NCI-H2196 (cell line): ENCODE results near the gene ITGAE.

ENCODE experiments used
- DNase-seq: peaks from one replicate; lab custom pipeline; 2025; ENCODE audit not compliant: unreplicated experiment; lab: John Stamatoyannopoulos, UW

Gene ITGAE

GRCh38 chr17:3821101-3821500 lies 20.1 kb upstream of the ITGAE start:
- DNase-seq = no peak

- no peak for DNase-seq
Measured at GRCh38 chr17:3818786-3819185, 17.8 kb upstream of the ITGAE start.

- DNase-seq = no peak
Measured at GRCh38 chr17:3817851-3818605, 17.0 kb upstream of the ITGAE start.

GRCh38 chr17:3815925-3816324 lies 14.9 kb upstream of the ITGAE start:
- DNase-seq = no peak

- no peak for DNase-seq
Measured at GRCh38 chr17:3815122-3815521, 14.1 kb upstream of the ITGAE start.

- no peak for DNase-seq
Measured at GRCh38 chr17:3814361-3814760, 13.4 kb upstream of the ITGAE start.

GRCh38 chr17:3813171-3813570 lies 12.2 kb upstream of the ITGAE start:
- DNase-seq = no peak

- DNase-seq = no peak
Measured at GRCh38 chr17:3812771-3813170, 11.8 kb upstream of the ITGAE start.

- no peak for DNase-seq
Measured at GRCh38 chr17:3812284-3812683, 11.3 kb upstream of the ITGAE start.

- no peak for DNase-seq
Measured at GRCh38 chr17:3810019-3810418, 9.0 kb upstream of the ITGAE start.

- no peak for DNase-seq
Measured at GRCh38 chr17:3809135-3809534, 8.1 kb upstream of the ITGAE start.

- DNase-seq = no peak
Measured at GRCh38 chr17:3808701-3809100, 7.7 kb upstream of the ITGAE start.

- DNase-seq = no peak
Measured at GRCh38 chr17:3805581-3805980, 4.6 kb upstream of the ITGAE start.

GRCh38 chr17:3804503-3804931 lies 3.5 kb upstream of the ITGAE start:
- no peak for DNase-seq

GRCh38 chr17:3803308-3803640 lies 2.3 kb upstream of the ITGAE start:
- DNase-seq = no peak

- DNase-seq = no peak
Measured at GRCh38 chr17:3802461-3803307, 1.7 kb upstream of the ITGAE start.

GRCh38 chr17:3801792-3802191 lies 804 bp upstream of the ITGAE start:
- no peak for DNase-seq

GRCh38 chr17:3801347-3801746 lies 359 bp upstream of the ITGAE start:
- no peak for DNase-seq

GRCh38 chr17:3799181-3799945 lies 1.6 kb downstream of the ITGAE start:
- no peak for DNase-seq

- no peak for DNase-seq
Measured at GRCh38 chr17:3798273-3799180, 2.5 kb downstream of the ITGAE start.

GRCh38 chr17:3796822-3797170 lies 4.2 kb downstream of the ITGAE start:
- no peak for DNase-seq
